Mammary epithelial cell (primary cell): Measurements from ENCODE around the gene FAM181A.

ENCODE experiments used
- CTCF ChIP-seq, 2 donors: IDR thresholded peaks in 1 of 2; conservative IDR thresholded peaks in 1 of 2; 2 replicates each; pipeline ENCODE4 v1.5.1; 2011 to 2012; ENCODE audit warnings: inconsistent platforms in 2 of 2, low read length in 2 of 2, mild to moderate bottlenecking in 2 of 2, control low read depth in 1 of 2, low read depth in 1 of 2; ENCODE audit not compliant: insufficient read depth in 1 of 2; ENCODE audit errors: extremely low read depth in 1 of 2
- EZH2 ChIP-seq: IDR thresholded peaks from 2 replicates; pipeline ENCODE4 v1.6.1; 2012; ENCODE audit warnings: low read length, inconsistent platforms, borderline replicate concordance

GRCh38 chr14:93895023-93895604 lies 32.0 kb upstream of the FAM181A start:
- no peak for TF ChIP-seq CTCF (conservative IDR thresholded peaks at IDR 0.05 in 1 of 2, IDR thresholded peaks at IDR 0.05 in 1 of 2; ENCODE audit: extremely low read depth in 1 of 2, insufficient read depth in 1 of 2, low read depth in 1 of 2, low read length in 2 of 2)
- no peak for TF ChIP-seq EZH2
